GM12878 (cell line): ENCODE data around the gene RNF31. TPM values are rescaled to one million over a fixed set of nuclear protein-coding genes. Genes with fewer than 3 reads are reported as not detected.

Experiments used
- ATAC-seq: fragments of 200-7000 bp; cut with Tn5 transposase; 3 replicates; pipeline ENCODE4 v1.9.1; 2020; ENCODE audit warnings: mild to moderate bottlenecking, moderate library complexity
- BruUV-seq: library from RNA; stranded (reverse); fragments of 400-500 nt; replicated peaks from 2 replicates; lab custom pipeline; 2021; lab: Mats Ljungman, UMichigan
- CTCF ChIA-PET: fragments of 300-600 bp; sonication (Branson Sonifier 250); formaldehyde crosslinking; extraction: SDS; loops from one replicate; lab custom pipeline; 2021; ENCODE audit warnings: inconsistent platforms; lab: Yijun Ruan, JAX
- POLR2A ChIA-PET: fragments of 350-600 bp; formaldehyde crosslinking; extraction: SDS; loops from one replicate; lab custom pipeline; 2021; ENCODE audit warnings: inconsistent platforms; lab: Charles Lee
- RAD21 ChIA-PET: fragments of 300-600 bp; sonication (Branson Sonifier 250); formaldehyde crosslinking; loops from one replicate; lab custom pipeline; 2023; ENCODE audit warnings: antibody characterized with exemption; ENCODE audit not compliant: unreplicated experiment; lab: Charles Lee
- SMC1A ChIA-PET: fragments of 300-600 bp; sonication (Branson Sonifier 250); formaldehyde crosslinking; loops from one replicate; lab custom pipeline; 2023; ENCODE audit not compliant: unreplicated experiment, uncharacterized antibody; lab: Charles Lee
- DNase-seq: peaks from one replicate; pipeline ENCODE4 v3.0.0-alpha.2; 2011; ENCODE audit warnings: low read depth, low spot score
- FAIRE-seq: peaks from 3 replicates; lab custom pipeline; 2011; peaks lifted over from hg19 to GRCh38; lab: Jason Lieb, UNC
- H2AFZ ChIP-seq: 2 replicates; pipeline ENCODE4 v1.6.0; 2011; ENCODE audit warnings: low read depth, low read length, control low read depth; ENCODE audit not compliant: control insufficient read depth
- H3K27ac ChIP-seq: 2 replicates; pipeline ENCODE4 v1.5.1; 2011; ENCODE audit warnings: control low read depth; ENCODE audit not compliant: control insufficient read depth, insufficient read depth
- H3K27me3 ChIP-seq, 2 experiments: replicated peaks in 1 of 2; 2 replicates each; pipeline versions ENCODE4 v1.6.0 to v1.6.1; 2011; ENCODE audit warnings: low read length in 1 of 2; ENCODE audit not compliant: control insufficient read depth in 2 of 2, insufficient read depth in 2 of 2
- H3K36me3 ChIP-seq, 2 experiments: 2 replicates each; pipeline ENCODE4 v1.5.1; 2011; ENCODE audit warnings: low read length in 1 of 2; ENCODE audit not compliant: control insufficient read depth in 2 of 2, insufficient read depth in 2 of 2
- H3K4me1 ChIP-seq: 2 replicates; pipeline ENCODE4 v1.6.1; 2011; ENCODE audit warnings: mild to moderate bottlenecking, low read length, moderate library complexity, mixed read lengths; ENCODE audit not compliant: control insufficient read depth, insufficient read depth
- H3K4me2 ChIP-seq: 2 replicates; pipeline ENCODE4 v1.6.0; 2011; ENCODE audit warnings: control low read depth; ENCODE audit not compliant: control insufficient read depth, insufficient read depth
- H3K4me3 ChIP-seq: fragments of 200-600 bp; sonication (generic); 2 replicates; pipeline ENCODE4 v1.5.1; 2016
- H3K79me2 ChIP-seq: 2 replicates; pipeline ENCODE4 v1.6.0; 2011; ENCODE audit warnings: low read length; ENCODE audit not compliant: control insufficient read depth, insufficient read depth
- H3K9ac ChIP-seq: 2 replicates; pipeline ENCODE4 v1.8.0; 2011; ENCODE audit warnings: low read length, control low read depth, mixed read lengths; ENCODE audit not compliant: control insufficient read depth, insufficient read depth
- H3K9me3 ChIP-seq: replicated peaks from 3 replicates; pipeline ENCODE4 v1.5.1; 2011; ENCODE audit warnings: mild to moderate bottlenecking, low read length; ENCODE audit not compliant: control insufficient read depth, insufficient read depth
- H4K20me1 ChIP-seq: 2 replicates; pipeline ENCODE4 v1.6.0; 2011; ENCODE audit not compliant: control insufficient read depth, insufficient read depth
- PML ChIP-seq: IDR thresholded peaks from 2 replicates; pipeline ENCODE4 v1.6.1; 2012; ENCODE audit warnings: low read length, inconsistent platforms
- WGBS: methylation state at CpG from one replicate; pipeline ENCODE4 v1.1.6; 2016; ENCODE audit warnings: low lambda C conversion rate; ENCODE audit not compliant: insufficient replicate concordance, insufficient coverage; ENCODE audit errors: missing lambda C conversion rate; 5-methylcytosine and 5-hydroxymethylcytosine counted together
- in situ Hi-C: fragments of 300-500 bp; cut with MboI; formaldehyde crosslinking; loops from 9 replicates; pipeline ENCODE4 v1.14.3; 2018; ENCODE audit warnings: mixed read lengths
- intact Hi-C: fragments of 100-400 bp; cut with micrococcal nuclease; formaldehyde crosslinking; loops from one replicate; pipeline ENCODE4 v1.14.2; 2022; ENCODE audit not compliant: unreplicated experiment
- polyA plus RNA-seq, 11 experiments: library from polyadenylated mRNA; depleted of rRNA in 4 of 11; unstranded in 6 of 11; stranded (reverse) in 5 of 11; fragments of >200 nt; fragmentation: Nextera tagmentation in 4 of 11; fragmentation: Illumina TruSeq in 1 of 11; extraction: Ambion mirVana in 4 of 11; extraction: Trizol in 1 of 11; gene quantifications; 1 replicate in 1 of 11; 2 replicates in 10 of 11; pipeline versions ENCODE4 v1.2.1 to v1.2.3, GENCODE V29; 2011 to 2016; ENCODE audit warnings: inconsistent platforms in 2 of 11, missing spikeins in 2 of 11, low read depth in 1 of 11
- total RNA-seq, 4 experiments: library from RNA; depleted of rRNA in 3 of 4; stranded (reverse); fragments of >200 nt in 3 of 4; fragmentation: Illumina TruSeq in 1 of 4; extraction: Trizol in 1 of 4; gene quantifications; 2 replicates each; pipeline versions ENCODE4 v1.2.1 to v1.2.3, GENCODE V29; 2013 to 2021
- TF ChIP-seq, protein P1 (sequence below): fragments of 450-650 bp; formaldehyde crosslinking; IDR thresholded peaks from 2 replicates; pipeline ENCODE4 v1.4.0; 2020; ENCODE audit warnings: mild to moderate bottlenecking, moderate library complexity

Gene RNF31
- total and polyA plus RNA-seq, 10 of the 15 experiments (the other 5 are each of a cell fraction or from before 2014, with no cell fraction given), result 8.5 to 92.7 (median 52.0) TPM

DNA sequence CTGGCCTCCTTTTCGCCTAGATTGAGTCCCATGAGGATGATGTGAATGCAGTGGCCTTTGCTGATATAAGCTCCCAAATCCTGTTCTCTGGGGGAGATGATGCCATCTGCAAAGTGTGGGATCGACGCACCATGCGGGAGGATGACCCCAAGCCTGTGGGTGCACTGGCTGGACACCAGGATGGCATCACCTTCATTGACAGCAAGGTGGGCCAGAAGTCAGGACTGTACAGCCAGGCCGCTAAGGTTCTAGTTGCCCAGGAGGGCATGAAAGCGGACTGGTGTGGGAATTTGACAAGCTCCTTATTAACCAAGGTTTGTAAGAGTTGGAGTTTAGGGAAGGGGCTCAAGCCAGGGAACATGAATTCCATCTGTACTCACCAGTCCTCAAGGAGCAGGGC lies 27.6 kb upstream of the RNF31 start:
- intact Hi-C loops (no loop called here), in situ Hi-C loops (loop anchor here (25.0 kb wide), 1 partner anchor 807 kb away; the partner anchor contains the start of genes BCL2L2, PABPN1 and PPP1R3E)
- Histone ChIP-seq H3K36me3 (peaks cover 16 to 27% of the 10 kb centered on the region in 2 experiments), H3K27ac (no peak overlapping the region), H3K4me3 (no peak overlapping the region), H2AFZ (no peak overlapping the region), H3K4me2 (no peak overlapping the region), H3K27me3 (no peaks in the 10 kb centered on the region), H4K20me1 (no peaks in the 10 kb centered on the region), H3K9ac (no peak overlapping the region), H3K9me3 (no peaks in the 10 kb centered on the region), H3K4me1 (peaks cover 21% of the 10 kb centered on the region), H3K79me2 (peaks cover 17% of the 10 kb centered on the region)
- ChIA-PET CTCF (interaction anchor here (0.5 kb wide), 1 partner anchor 28 kb away, joined by 3 read pairs; no protein-coding TSS in a partner anchor), POLR2A (interaction anchor here (1.5 to 17.1 kb wide), 2 partner anchors 13 to 16 kb away, joined by 3 to 276 read pairs; partner anchors contain the start of genes EMC9, FITM1 and PSME1), RAD21 (no interaction called here), SMC1A (interaction anchor here (1.5 to 7.7 kb wide), 2 partner anchors 8 to 17 kb away, joined by 5 to 70 read pairs; partner anchors contain the start of gene PSME1)
- no peak for ATAC-seq
- no peak for DNase-seq
- over 99% methylated on average over 6 of the region's 6 CpGs for WGBS
- FAIRE-seq, result no peak
- TF ChIP-seq, protein P1, sequence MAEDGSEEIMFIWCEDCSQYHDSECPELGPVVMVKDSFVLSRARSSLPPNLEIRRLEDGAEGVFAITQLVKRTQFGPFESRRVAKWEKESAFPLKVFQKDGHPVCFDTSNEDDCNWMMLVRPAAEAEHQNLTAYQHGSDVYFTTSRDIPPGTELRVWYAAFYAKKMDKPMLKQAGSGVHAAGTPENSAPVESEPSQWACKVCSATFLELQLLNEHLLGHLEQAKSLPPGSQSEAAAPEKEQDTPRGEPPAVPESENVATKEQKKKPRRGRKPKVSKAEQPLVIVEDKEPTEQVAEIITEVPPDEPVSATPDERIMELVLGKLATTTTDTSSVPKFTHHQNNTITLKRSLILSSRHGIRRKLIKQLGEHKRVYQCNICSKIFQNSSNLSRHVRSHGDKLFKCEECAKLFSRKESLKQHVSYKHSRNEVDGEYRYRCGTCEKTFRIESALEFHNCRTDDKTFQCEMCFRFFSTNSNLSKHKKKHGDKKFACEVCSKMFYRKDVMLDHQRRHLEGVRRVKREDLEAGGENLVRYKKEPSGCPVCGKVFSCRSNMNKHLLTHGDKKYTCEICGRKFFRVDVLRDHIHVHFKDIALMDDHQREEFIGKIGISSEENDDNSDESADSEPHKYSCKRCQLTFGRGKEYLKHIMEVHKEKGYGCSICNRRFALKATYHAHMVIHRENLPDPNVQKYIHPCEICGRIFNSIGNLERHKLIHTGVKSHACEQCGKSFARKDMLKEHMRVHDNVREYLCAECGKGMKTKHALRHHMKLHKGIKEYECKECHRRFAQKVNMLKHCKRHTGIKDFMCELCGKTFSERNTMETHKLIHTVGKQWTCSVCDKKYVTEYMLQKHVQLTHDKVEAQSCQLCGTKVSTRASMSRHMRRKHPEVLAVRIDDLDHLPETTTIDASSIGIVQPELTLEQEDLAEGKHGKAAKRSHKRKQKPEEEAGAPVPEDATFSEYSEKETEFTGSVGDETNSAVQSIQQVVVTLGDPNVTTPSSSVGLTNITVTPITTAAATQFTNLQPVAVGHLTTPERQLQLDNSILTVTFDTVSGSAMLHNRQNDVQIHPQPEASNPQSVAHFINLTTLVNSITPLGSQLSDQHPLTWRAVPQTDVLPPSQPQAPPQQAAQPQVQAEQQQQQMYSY (CRISPR knock-in tag), result no peak
- TF ChIP-seq PML, result no peak
- BruUV-seq, result no TSS peak
